ENCODE results near the gene GPATCH4.
"Not testable (repeated sequence)": the region's sequence is repeated elsewhere in the genome, so short reads cannot be mapped to it uniquely, and the experiment has no call there.

The GPATCH4 gene

DNA sequence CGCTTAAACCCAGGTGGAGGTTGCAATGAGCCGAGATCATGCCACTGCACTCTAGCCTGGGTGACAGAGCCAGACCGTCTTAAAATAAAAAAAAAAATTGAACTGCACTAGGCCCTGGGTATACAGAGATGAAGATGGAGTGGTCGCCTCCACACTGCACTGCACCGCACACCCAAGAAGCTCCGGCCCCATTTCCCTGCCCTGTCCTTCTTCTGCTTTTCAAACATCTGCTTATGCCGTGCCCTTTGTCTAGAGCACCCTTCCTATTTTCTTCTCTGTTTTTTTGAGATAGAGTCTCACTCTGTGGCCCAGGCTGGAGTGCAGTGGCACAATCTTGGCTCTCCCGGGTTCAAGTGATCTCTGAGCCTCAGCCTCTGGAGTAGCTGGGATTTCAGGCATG is 46.3 kb downstream of the GPATCH4 start:
- H3K4me3 ChIP-seq (ENCODE audit: low read length) = no peak overlapping the region
- DNase-seq (ENCODE audit: low read depth, low spot score) = no peak

DNA sequence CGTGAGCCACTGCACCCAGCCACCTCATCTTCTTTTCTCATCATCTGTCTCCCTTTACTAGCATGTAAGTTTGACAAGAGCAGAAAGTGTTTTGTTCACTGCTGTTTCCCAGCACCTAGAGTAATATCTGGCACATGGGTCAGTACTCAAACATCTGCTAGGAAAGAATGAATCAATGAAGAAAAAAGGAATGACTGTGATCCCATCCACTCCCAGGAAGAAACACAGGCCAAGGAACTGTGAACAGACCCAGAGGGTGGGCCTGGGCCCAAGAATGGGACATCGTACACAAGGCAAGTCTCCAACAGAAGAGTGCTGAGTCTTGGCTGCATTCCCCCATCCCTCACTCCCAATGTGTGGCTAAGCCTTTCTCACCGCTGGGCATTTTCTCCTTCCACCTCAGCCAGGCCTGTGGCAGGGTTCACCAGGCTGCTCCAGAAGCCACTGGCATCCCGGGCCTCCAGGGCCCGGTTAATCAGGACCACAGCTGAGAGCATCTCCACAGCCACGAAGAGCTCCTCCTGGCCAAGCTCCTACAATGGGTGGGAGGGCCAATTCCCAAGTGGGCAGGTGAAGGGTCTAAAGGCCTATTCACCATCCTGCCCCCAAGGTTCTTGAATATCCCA is 47.3 kb downstream of the GPATCH4 start:
- H3K4me3 ChIP-seq (ENCODE audit: low read length) = no peak overlapping the region

DNA sequence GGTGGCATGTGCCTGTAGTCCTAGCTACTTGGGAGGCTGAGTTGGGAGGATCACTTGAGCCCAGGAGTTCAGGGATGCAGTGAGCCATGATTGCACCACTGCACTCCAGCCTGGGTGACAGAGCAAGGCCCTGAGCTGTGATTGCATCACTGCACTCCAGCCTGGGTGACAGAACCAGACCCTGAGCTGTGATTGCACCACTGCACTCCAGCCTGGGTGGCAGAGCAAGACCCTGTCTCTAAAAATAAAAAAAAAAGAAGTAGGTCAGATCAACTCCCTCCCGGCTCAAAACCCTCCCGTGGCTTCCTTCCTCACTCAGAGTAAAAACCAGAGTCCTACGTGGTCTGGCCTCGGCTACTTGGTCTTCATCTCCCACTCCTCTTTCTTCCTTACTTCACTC is 48.3 kb downstream of the GPATCH4 start:
- DNase-seq (ENCODE audit: low read depth, low spot score); H3K4me3 ChIP-seq (ENCODE audit: low read length): not testable (repeated sequence)

More for the DNA sequence above, 47.3 kb downstream of the GPATCH4 start:
- no peak for DNase-seq (ENCODE audit: low read depth, low spot score)

DNA sequence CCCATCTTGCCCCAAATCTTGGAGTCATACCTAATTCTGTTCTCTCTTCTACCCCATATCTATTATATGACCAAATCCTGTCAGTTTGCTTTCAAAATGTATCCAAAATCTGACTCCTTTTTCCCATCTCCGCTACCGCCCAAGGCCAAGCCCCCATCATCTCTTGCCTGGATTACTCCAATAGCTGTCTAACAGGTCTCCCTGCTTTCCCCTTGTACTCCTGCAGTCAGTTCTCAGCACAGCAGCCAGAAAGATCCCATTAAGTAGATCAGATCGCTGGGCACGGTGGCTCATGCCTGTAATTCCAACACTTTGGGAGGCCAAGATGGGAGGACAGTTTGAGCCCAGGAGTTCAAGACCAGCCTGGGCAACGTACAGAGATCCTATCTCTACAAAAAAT is 48.8 kb downstream of the GPATCH4 start:
- H3K4me3 ChIP-seq (ENCODE audit: low read length) = no peak overlapping the region
- no peak for DNase-seq (ENCODE audit: low read depth, low spot score)

DNA sequence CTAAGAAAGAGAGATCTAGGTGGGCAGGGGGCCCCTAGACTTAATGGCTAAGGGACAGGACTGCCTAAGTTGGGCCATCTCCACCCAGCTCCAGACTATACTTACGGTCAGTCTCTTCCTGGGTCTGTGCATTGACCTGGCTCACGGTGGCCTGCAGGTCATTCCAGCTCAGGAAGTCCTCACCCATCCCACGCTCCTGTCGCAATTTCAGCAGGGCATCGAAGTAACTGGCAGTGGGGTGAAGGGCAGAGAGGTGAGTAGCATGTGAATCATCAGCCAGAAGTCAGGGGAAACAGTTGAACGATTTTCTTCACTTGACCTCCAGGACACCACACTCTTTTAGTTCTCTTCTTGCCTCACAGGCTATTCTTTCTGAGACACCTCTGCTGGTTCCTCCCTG is 49.4 kb downstream of the GPATCH4 start:
- DNase-seq (ENCODE audit: low read depth, low spot score) = no peak
- no peak overlapping the region for H3K4me3 ChIP-seq (ENCODE audit: low read length)

DNA sequence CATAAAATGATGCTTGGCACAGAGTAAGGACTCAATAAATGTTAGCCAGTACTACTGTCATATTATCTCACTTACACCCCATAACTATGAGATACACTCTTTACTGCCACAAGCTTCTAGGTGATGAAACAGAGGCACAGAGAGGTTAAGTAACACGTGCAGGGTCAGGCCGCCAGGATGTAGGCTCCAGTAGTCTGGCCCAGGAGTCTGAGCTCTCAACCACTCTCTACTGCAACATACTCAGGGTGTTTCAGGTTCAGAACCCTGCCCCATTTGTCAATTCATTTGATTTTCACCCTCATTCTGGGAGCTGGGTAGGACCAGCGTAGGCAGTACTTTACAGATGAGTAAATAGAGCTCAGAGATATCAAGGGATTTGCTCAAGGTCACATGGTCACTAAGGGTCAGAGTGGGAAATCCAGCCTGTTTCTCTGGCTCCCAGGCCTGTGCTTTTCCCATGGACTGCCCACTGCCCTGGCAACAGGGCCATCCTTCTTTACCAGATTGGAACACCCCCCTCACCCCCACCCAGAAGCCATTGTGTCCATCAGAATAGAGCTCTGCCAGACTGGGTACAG is 50.1 kb downstream of the GPATCH4 start:
- DNase-seq (ENCODE audit: low read depth, low spot score) = no peak
- no peak overlapping the region for H3K4me3 ChIP-seq (ENCODE audit: low read length)

- no peak overlapping the region for H3K4me3 ChIP-seq (ENCODE audit: low read length)
- DNase-seq (ENCODE audit: low read depth, low spot score) = no peak
Observed at GRCh38 chr1:156550346-156550745, 50.9 kb downstream of the GPATCH4 start.

DNA sequence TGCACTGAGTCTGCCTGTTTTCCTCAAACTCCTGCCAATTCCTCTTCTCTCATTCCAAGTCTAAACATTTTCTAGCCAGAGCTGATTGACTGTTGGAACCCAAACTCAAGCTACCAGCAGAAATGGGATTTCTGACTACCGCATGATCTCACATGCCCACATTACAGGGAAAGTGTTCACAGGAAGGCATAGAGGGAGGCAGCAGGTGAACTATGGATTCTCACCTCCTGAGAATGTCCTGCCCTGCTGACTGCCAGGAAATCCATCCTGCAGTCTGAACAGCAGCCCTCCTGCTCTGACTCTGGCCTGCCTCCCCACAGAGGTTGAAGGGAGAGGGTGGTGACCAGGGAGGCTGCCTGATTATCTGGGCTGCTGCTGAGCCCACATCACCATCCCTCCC is 51.4 kb downstream of the GPATCH4 start:
- no peak for DNase-seq (ENCODE audit: low read depth, low spot score)
- H3K4me3 ChIP-seq (ENCODE audit: low read length) = no peak overlapping the region

DNA sequence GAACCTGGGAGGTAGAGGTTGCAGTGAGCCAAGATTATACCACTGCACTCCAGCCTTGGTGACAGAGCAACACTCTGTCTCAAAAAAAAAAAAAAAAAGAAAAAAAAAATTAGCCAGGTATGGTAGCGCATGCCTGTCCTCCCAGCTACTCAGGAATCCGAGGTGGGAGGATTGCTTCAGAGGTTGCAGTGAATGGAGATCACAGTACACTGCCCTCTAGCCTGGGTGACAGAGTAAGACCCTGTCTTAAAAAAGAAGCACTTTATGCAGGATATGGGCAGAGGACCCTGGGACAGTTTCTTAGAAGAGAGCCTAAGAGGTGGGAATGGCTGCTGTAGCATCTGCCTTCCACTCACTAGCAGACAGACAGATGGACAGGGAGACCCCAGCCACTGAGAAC is 51.9 kb downstream of the GPATCH4 start:
- no peak for DNase-seq (ENCODE audit: low read depth, low spot score)
- H3K4me3 ChIP-seq (ENCODE audit: low read length) = no peak overlapping the region

- no peak for DNase-seq (ENCODE audit: low read depth, low spot score)
- no peak overlapping the region for H3K4me3 ChIP-seq (ENCODE audit: low read length)
Observed at GRCh38 chr1:156547982-156548381, 53.3 kb downstream of the GPATCH4 start.

DNA sequence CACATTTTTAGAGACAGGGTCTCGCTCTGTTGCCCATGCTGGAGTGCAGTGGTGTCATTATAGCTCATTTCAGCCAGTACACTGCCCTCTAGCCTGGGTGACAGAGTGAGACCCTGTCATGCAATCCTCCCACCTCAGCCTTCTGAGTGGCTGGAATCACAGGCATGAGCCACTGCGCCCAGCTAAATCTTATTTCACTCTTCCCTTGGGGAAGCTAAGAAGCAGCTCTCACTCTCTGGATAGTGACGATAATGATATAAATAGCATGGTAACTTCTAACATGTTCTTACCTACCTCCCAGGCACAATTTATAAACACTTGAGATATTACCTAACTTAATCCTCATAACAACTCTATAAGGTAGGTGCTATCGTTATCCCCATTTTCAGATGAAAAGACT is 53.8 kb downstream of the GPATCH4 start:
- no peak for DNase-seq (ENCODE audit: low read depth, low spot score)
- H3K4me3 ChIP-seq (ENCODE audit: low read length) = no peak overlapping the region

DNA sequence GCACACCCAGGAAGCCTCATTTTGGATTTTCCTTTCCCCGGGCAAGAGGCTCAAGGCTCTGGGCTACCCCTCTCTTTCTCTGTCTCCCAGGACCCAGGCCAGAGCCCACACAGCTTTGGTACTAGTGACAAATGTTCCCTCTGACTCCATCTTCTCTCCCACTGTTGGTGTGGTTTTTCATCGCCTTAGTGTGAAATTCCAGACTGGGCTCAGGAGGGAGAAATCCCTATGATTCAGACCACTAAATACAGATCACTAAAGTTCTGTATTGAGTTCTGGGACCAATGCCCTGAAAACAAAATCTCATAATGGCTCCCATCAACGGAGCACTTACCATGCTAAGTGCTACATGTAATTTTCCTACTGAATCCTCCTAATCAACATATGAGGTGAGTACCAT is 55.0 kb downstream of the GPATCH4 start:
- DNase-seq (ENCODE audit: low read depth, low spot score) = no peak
- no peak overlapping the region for H3K4me3 ChIP-seq (ENCODE audit: low read length)

DNA sequence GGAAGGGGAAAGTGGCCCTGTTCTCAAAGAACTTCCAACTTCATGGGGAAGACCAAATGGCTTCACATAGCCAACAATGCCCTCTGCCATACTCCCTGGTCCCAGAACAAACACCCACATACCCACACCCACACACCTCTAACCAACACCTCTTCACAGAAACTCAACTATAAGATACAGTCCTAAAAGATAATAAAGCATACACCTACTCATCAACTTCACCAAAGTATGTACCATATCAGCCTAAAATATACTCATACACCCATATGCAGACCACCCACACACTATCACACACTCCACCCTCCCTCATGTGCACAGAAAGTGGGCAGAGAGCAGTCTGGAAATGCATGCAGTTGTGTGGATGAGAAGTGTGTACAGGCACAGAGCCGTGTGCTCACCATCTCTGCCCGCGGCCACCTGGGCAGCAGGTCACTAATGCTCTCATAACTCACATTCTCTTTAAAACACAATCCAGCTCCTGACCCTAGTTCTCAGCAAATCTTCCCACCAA is 56.6 kb downstream of the GPATCH4 start:
- H3K4me3 ChIP-seq (ENCODE audit: low read length) = no peak overlapping the region
- DNase-seq (ENCODE audit: low read depth, low spot score) = no peak
